HS-27A (cell line): ENCODE results near the gene LYSMD1.

ENCODE experiments used
- DNase-seq: peaks from one replicate; pipeline ENCODE4 v3.0.0-alpha.2; 2012; ENCODE audit warnings: low read depth, missing footprints

LYSMD1 gene

GRCh38 chr1:151135433-151136385 is 30.0 kb downstream of the LYSMD1 start:
- no peak for DNase-seq

DNA sequence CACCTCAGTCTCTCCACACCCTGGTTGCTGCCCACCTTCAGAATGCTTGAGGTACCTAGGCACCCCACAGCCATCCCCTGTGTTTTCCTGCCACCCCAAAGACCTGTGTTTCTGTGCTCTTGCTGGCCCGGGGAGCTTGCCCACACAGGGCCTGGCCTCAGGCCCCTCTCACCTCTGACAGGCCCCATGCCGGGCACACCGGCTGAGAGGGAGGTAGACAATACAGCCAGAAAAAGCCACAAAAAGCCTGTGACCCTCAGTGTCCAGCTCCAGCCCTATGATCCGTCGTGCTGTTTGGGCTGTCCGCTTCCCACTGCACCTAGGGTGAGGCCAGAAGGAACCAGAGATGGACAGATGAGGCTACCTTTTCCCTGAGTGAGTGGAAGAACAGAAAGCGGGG is 30.7 kb downstream of the LYSMD1 start:
- DNase-seq, result no peak

DNA sequence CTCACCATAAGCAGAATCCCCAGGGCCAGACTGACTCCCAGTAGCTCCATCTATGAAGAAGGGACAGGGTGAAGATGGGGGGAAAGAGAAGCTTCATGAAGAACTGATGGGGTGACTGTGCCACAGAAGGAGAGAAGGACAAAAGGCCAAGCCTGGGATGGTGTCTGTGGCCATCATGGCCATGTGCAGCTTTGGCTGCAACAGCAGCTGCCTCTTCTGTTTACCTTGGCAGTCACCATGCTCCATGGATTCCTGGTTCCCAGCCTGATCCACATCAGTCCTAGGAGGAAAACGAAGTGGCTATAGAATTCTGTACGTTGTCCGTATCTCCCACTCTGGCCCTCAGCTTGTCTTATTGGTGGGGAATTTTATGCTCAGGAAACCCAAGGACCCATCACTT is 31.3 kb downstream of the LYSMD1 start:
- no peak for DNase-seq

DNA sequence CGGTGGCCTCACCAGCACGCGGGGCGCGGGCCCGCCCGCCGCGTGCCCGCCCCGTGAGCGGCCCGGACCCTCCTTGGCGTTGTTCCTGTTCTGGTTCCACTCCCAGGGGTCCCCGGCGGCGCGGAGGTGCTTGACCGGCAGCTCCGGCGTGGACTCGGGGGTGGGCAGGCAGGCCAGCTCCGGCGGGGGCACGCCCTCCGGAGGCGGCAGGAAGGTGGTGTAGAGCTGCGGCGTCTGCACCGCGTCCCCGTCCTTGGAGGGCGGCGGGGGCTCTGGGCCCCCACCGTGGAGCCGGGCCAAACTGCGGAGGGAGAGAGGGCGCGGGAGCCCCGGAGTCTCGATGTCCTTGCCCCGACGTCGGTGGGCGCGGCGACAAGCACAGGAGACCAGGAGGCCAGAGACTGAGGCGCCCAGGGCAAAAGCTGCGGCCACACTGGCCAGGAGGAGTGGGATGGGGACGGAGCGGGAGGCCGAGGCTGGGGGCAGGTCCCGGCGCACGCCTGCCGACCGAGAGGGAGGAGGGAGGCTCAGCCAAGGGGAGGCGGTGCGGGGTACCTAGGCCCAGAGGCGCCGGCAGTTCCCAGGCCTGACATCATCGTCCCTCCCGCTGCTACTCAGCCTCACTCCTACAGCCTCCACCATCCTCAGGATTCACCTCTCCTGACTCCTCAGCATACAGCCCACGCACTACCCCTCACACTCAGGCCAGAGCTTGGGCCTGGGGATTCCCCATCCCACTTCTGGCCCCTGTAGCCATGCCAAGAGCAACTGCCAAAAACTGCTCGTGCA is 32.5 kb downstream of the LYSMD1 start:
- no peak for DNase-seq

- no peak for DNase-seq
Measured at GRCh38 chr1:151132335-151133017, 33.2 kb downstream of the LYSMD1 start.

- no peak for DNase-seq
Measured at GRCh38 chr1:151131701-151132334, 33.9 kb downstream of the LYSMD1 start.

GRCh38 chr1:151130987-151131586 is 34.6 kb downstream of the LYSMD1 start:
- DNase-seq, result no peak

GRCh38 chr1:151128800-151129199 is 36.9 kb downstream of the LYSMD1 start:
- DNase-seq, result no peak

DNA sequence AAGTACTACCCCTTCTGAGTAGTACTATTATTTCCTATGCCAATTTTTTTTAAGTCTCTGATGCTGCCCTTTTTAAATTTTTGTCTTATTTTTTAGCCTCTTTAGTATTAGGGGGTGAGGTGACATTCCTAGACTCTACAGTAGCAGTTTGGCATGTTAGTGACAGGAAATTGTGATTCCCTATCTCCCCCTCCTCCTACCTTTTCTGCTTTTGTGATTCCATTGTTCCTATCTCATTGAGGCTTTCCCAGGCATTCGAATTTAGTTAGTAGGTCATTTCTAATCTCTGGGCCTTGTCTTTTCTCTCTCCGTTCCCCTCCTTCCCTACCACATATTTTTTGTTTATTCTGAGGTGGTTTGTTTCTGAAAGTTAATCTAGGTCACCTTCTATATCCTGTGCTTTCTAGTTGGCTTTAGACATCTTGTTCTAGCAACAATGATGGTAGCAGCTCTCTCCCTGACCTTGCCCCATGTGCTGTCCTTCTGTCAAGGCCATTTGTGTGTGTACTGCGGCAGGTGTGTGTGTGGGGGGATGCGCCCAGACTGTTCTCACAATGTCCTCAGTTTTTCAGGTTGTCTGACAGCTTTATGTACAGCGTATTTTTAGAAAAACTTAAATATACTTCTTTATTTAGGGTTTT is 40.8 kb downstream of the LYSMD1 start:
- DNase-seq, result no peak

DNA sequence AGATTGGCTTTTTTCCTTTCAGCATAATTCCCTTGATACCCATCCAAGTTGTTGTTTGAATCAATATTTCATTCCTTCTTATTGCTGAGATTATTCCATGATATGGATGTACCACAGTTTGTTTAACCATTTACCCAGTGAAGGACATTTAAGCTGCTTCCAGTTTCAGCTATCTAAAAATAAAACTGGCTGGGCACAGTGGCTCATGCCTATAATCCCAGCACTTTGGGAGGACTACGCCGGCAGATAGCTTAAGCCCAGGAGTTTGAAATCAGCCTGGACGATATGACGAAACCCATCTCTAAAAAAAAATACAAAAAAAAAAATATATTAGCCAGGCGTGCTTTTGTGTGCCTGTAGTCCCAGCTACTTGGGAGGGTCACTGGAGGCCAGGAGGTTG is 51.8 kb downstream of the LYSMD1 start:
- no peak for DNase-seq
